NCI-H2081 (cell line): Measurements from ENCODE around the gene GSC2.

ENCODE experiments used
- DNase-seq, 2 experiments: peaks; one replicate each; lab custom pipeline; 2025; lab: John Stamatoyannopoulos, UW

Gene GSC2

DNA sequence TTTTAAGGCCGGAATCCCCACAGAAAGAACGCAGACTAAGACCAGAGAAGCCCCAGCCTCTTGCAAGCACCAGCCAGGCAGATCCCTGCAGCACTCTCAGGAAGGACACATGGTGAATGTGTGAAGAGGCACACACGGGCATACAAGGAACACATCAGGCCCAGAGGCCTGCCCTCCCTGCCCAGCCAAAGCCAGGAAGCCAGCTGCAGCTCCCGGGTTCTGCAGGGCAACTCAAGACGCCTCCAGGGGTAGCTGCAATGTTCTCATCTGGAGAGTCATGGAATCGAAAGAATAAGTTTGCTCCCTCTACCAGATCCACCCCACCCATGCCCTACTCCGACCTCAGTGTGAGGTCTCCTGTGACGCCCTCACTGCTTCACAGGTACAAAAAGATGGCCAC is 30.1 kb downstream of the GSC2 start:
- no peak for DNase-seq

DNA sequence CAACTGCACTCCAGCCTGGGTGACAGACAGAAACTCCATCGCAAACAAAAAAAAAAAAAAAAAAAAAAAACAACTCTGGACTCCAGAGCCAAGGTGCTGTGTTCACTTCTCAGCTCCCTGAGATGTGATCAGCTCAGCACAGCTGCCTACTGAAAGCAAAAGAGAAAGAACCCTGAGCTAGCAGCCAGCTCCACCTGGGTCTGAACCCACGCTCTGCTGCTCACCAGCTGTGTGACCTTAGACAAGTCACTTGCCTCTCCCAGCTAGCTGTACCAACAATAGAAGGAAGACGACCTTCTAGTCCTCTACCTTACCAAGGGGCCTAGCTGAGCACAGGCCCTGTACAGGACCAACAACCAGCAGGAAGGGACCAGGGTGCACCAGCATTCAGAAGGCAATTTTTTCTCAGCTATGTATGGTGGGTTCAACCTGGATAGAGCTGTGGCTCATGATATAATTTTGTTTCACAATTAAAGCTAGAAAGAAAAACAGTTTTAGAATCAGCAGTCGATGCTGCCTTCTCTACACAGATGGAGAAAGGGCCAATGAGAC is 31.7 kb downstream of the GSC2 start:
- no peak for DNase-seq

DNA sequence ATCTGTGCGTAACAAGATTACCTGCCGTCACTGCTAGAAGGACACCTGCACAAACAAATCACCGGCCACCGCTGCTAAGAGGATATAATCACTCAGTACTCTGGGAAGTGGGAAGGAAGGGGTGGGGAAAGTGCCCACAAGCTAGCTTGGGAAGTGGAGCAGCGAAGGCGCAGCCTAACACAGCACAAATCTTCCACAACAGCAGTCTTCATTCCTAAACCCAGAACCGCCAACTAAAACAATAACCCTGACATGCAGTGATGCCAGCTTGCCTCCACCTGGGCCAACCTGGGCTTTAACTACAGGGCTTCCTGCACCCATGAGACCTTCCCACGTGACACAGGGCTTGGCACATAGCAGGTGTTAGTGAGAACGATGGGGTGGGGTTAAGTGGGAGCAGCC is 33.0 kb downstream of the GSC2 start:
- DNase-seq, result peak; percentile 70 to 88

DNA sequence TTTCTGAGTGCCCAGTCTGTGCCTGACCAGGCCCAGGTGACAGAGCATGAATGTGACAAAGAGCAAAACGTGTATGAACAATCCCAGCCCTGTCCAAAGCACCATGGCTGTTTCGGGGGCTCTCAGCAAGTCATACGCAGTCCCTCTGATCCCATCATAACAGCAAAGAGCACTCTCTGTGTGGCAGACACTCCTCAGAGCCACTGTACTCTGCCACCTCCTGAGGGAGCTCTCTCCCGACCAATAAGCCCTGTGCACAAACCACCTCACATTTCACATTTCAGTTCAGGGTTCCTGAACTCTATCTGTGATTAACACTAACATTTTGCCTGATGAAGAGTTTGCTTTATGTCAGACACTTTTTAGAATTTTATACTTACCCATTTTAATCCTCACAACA is 34.5 kb downstream of the GSC2 start:
- DNase-seq, result no peak

DNA sequence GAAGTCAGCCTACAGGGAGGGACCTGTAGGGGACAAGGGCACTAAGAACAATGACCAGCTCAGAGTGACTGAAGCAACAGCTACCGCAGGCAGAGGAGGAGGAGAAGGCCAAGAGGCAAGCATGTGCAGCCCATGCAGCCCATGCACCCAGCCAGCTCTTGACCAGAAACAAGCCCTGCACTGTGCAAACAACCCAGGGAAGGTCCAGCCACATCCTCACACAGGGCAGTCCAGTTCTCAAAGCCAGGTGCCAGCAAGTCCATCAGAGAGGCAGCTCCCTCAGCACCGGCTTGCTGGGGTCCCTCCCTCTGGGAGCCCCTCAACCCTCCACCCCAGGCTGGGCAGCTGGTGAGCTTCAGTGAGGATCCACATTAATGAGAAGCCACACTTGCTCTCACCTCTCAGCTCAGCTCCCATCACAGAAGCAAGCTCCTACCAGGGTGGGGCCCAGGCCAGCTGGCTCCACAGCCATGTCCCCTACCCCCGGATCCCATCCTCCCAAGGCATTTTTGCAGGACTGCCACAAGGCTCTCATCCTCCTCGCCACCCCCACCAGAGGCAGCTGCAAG is 35.0 kb downstream of the GSC2 start:
- no peak for DNase-seq

DNA sequence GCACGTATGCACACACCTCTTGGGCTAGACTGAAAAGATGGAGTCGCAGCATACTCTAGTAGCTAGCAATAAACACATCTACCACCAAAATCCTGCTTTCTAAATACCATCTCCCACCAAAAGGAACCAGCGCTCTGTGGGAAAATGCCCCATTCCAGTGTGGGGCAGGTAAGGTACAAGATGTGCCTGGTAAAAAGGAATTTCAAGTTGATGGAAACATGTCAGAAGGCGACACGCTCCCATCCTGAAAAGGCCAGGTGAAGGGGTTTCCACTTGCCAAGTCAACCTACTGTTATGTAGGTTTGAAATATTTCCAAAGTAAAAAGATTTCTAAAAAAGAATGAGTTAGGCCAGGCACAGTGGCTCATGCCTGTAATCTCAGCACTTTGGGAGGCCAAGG is 36.7 kb downstream of the GSC2 start:
- no peak for DNase-seq

DNA sequence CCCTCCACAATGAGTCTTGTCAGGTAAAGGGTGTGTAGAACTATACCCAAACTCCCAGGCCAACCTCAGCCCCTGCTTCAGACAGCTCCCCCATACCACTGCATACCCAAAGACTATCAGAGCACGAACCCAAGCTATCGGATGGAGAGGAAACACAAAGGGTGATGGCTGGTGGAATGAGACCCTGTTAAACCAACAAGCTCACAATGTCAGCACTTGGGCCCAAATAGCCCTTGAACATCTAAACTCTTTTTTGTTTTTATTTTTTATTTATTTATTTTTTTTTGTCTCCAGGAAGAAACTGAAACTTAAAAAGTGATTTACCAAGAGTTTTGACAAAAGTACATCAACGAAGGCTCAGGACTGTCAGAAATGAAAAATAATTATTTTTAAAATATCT is 38.5 kb downstream of the GSC2 start:
- DNase-seq, result no peak

DNA sequence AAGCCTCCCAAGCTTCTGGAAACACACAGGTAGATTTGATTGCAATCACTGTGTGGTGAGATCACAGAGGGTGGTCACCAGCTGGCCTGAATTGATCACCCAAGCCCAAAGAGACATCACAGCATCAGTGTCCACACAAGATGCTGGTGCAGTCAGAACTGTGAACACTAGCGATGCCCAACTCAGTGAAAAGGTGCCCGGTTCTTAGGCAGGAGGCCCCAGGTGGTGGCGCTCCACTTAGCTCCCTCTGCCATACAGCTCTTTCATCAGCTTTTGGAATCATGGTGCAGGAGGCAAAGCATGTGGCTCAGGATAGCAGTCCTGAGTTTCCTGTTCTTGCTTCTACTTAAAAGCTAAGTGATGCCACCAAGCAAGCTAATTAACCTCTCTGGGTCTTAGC is 39.0 kb downstream of the GSC2 start:
- peak in 1 of 2 experiments; percentile 26 for DNase-seq

DNA sequence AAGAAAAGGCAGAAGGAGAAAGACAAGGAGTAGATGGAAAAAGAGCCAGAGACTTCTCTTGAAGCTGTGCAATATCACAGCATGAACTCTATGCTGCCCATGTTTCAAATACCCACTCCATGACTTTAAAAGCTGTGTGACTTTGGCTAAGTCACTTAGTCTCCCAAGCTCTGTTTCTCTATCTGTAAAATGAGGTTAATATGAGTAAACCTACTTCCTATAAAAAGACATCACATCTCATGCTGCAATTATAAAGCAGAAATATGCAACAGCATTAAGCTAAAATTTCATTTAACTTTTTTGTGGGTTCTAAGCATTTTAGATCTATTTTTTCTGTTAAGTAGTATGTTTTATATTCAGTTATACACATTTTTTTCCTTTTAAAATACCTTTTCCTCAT is 39.4 kb downstream of the GSC2 start:
- DNase-seq, result no peak

DNA sequence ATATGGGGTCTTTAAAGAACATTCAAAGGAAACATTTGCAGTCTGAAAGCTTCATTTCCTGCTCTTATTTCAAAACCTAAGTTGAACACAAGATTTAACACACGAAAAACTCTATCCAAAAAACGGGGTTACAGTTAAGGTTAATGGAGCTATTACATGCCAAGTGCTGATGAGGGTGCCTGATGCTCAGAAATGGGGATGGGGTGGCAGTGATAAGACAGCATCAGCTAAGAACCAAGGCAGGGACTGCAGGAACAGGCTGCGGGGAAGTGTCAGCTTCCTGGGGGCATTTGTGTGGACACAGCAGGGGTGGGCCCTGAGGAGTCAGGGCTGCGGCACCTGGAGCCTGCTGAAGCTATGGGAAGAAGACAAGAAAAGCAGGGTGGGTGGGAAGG is 40.0 kb downstream of the GSC2 start:
- no peak for DNase-seq

DNA sequence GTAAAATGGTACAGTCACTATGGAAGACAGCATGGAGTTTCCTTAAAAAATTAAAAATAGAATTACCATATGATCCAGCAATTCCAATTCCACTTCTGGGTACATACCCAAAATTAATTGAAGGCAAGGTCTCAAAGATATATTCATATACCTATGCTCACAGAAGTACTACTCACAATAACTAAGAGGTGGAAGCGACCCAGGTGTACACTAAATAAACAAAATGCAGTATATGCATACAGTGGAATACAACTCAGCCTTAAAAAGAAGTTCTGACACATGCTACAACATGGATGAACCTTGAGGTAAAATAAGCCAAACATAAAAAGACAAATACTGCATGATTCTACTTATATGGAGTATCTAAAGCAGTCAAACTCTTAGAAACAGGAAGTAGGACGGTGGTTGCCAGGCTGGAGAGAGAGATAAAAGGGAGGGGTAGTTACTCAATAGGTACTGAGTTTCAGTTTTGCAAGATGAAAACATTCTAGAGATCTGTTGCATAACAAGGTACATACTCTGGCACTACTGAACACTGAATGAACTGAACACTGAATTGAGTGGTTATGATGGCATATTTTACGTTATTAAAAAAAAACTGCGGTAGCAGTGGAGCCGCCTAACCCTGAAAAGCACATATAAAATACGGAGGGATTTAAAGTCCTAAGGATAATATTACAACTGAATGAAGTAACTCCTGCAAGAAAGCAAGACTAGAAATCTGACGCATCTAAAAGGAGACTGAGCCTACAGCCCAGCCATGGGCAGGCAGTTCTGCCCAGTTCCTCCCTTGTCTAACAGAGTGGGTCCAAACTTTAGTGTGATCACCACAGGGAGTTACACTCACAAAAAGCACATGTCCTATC is 40.7 kb downstream of the GSC2 start:
- no peak for DNase-seq

DNA sequence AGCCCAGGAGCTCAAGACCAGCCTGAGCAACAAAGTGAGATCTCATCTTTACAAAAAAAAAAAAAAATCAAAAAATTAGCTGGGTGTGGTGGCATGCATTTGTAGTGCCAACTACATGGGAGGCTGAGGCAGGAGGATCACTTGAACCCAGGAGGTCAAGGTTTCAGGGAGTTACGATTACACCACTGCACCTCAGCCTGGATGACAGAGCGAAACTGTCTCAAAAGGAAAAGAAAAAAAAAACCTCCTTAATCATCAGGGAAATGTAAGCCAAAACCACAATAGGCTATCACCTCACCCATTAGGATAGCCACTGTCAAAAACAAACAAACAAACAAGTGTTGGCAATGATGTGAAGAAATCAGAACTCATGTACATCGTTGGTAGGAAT is 41.3 kb downstream of the GSC2 start:
- no peak for DNase-seq

DNA sequence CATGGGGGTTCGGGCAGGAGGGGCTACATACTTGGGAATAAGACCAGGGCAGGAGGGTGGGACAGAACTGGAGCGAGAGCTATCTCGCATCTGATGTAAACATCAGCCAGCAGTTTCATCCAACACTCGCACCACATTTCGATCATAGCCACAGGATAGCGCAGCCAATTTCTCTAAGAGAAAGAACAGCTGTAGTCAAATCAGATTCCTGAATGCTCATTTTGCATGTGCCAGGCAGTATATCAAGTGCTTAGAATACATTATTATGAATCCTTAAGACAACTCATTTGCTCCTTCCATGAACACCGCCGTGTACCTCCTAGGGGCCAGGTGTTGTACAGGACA is 42.4 kb downstream of the GSC2 start:
- DNase-seq, result no peak

DNA sequence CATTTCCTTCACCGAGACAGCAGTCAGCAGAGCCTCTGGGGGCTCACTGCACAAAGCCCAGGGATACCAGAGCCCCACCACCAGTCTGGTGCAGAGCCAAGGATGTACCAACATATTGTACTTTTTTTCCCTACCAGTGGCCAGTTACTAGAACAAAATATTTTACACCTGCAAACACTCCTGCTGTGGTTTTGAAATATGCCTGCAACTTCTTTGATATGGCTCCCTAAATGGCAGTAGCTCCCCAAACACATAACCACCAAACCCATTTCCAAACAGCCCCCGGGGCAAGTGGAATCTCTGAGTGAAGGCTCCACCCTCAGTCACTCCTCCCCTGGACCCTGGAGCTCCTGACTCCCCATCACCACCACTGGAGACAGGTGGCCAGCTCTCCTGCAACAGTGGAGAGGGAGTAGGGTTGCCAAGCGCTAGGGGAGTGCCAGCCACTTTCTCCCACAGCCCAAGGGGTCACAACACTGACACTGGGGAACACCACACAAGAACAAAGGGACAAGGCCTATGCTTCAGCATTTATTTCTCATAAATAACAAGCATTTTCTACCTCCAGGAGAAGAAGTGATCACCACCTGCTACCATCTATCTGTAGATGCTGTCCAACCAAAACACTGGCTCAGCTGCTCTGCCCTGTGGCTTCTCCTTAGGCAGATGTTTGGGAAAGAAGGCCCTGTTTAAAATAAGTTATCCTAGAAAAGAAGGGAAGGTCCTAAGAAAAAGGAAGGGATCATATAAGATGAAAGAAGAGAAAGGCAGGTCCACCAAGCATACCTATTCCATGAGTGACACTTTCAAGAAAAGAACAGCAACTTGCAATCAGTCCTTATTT is 43.0 kb downstream of the GSC2 start:
- no peak for DNase-seq

DNA sequence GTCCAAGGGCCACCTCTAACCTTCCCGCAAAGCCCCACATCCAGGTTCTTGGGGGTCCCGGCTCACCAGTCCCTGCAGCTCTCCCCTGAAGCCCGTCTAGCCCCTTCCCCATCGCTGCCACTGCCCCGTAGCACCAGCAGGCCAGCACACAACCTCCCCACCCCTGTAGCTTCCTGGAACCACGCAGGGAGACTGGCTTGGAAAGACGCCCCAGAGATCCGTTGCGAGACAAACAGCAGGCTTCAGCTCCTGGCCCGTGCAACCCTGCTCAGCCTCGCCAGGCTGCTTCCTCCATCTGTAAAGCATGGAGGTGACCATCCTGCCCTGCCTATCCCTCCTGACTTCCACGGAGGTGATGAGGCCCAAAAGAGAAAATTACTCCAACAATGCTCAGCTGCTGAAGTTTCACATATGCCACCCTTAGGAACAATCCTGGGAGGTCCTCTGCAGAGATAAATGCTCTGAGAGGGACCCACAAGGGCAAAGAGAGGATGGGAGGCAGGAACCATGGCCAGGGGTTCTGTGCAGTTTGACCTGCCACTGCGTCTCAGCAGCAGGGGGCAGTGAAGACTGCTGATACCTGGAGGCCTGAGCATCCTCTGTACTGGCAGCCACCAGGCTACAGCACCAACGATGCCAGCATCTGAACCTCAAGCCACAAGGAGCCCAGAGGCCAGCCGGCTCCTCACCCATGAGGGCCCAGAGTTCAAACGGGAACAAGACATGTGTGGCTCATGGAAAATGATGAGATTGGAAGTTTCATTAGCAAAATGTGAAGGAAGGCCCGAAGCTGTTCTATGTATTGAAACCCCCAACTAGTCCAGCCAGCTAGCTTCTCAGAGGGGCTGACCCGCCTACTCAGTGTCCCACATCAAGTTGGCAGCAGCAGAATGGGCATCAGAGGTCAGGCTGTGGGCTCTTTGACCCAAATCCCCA is 44.0 kb downstream of the GSC2 start:
- DNase-seq, result no peak

DNA sequence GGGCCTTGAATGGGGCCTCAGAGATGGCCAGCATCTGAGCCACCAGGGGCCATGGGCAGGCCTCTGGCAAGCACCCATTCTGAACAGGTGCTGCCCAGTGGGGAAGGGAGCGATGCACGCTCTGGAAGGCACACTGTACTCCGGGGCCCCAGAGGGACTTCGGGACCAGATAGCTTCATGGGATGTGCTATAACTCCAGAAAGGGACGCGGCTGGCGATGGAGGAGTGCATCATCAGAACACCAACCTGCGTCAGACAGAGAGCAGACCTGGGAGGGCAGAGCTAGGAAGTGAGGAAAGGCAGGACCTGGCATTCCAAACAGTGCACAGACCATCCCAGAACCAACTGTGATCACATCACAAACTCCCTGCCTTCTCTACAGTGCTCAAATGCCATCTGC is 44.6 kb downstream of the GSC2 start:
- DNase-seq, result no peak

DNA sequence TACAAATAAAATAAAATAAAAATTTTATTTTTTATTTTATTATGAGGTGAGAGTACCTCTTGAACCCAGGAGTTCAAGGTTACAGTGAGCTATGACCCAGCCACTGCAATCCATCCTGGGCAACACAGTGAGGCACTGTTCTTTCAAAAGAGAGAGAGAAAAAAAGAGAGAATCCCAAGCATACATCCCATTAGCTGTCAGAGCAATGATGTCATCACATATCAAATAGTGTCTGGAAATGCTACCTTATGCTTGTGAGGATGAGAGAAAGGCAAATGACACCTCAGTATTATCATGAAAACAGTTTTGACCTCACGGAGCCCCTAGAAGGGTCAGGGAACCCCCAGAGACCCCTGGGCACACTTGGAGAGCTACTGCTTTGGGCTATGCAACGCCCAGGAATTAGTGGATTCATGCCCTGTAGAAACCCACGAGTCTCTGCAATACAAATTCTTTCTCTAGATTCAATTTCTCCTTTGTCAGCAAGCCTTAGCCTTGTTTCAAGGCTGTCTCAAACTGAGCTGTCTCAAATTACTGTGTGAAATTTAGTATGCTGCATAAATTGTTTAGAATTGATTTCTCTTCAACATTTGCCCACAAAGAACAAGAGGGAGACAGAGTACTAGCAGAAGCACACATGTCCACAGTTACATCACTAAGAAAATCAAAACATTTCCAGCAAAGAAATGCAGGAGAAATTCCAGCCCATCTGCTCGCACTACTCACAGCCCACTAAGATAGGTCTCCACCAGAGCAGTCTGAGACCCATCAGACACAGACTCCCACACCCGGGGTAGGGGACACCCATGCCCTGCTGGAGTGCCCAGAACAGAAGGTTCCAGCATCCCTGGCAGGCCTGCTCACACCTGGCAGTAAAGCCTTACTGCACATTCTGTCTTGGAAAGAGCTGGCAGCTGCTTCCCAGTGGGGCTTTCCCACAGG is 45.9 kb downstream of the GSC2 start:
- no peak for DNase-seq

DNA sequence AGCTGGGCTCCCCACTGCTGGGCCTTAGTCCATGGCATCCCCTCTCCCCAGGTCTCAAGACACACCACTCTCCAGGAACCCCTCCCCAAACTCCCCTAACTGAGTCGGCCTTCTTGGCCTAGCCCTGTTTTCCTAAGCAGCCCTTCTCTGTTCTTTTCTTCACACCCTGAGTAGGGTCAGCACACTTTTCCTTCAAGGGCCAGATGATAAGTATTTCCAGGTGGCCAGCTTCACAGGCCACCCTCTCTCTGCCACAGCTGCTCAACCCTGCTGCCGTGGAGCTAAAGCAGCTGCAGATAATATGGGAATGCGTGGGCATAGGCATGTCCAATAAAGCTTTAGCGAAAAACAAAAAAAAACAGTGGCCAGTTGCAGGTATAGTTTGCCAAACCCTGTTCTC is 51.9 kb downstream of the GSC2 start:
- DNase-seq, result no peak

DNA sequence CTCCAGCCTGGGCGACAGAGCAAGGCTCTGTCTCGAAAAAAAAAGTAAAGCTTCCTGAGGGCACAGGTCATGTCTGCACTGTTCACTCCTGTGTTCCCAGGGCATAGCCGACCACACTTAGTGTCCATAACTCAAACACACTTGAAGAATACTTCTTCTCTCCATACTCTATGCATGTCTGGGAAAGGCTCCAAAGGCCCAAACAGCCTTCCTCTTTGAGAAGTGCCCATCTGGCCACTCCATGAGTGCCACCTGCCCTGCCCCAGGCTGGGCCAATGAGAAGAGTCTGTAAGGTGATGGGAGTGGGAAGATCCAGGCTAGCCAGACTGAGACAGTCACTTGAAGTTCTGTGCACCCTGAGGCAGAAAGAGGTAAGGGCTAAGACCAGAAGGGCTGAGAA is 52.6 kb downstream of the GSC2 start:
- DNase-seq, result no peak
